Upper lobe of right lung (tissue), 1 donor: ENCODE measurements around the gene COL6A1. TPM values are rescaled to one million over a fixed set of nuclear protein-coding genes. Genes with fewer than 3 reads are reported as not detected.
"Not testable (repeated sequence)": the region's sequence is repeated elsewhere in the genome, so short reads cannot be mapped to it uniquely, and the experiment has no call there.

Experiments
- ATAC-seq: fragments of 200-7000 bp; cut with Tn5 transposase; one replicate; pipeline ENCODE4 v1.9.1; 2020; ENCODE audit warnings: mild to moderate bottlenecking, moderate library complexity
- DNase-seq: peaks from one replicate; pipeline ENCODE4 v3.0.0-alpha.2; 2020
- H3K27ac ChIP-seq: fragments of 200-600 bp; one replicate; pipeline ENCODE4 v1.8.0; 2022
- H3K27me3 ChIP-seq: fragments of 200-600 bp; one replicate; pipeline ENCODE4 v1.8.0; 2022; ENCODE audit warnings: mild to moderate bottlenecking
- H3K36me3 ChIP-seq: fragments of 200-600 bp; one replicate; pipeline ENCODE4 v1.8.0; 2022
- H3K4me1 ChIP-seq: fragments of 200-600 bp; one replicate; pipeline ENCODE4 v1.8.0; 2022
- H3K4me3 ChIP-seq: fragments of 200-600 bp; one replicate; pipeline ENCODE4 v1.8.0; 2022; ENCODE audit warnings: mild to moderate bottlenecking
- H3K9me3 ChIP-seq: fragments of 200-600 bp; one replicate; pipeline ENCODE4 v1.8.0; 2022
- CTCF ChIP-seq: fragments of 200-600 bp; IDR thresholded peaks from one replicate; pipeline ENCODE4 v1.8.0; 2022; ENCODE audit warnings: antibody characterized with exemption
- intact Hi-C: fragments of 100-400 bp; cut with DNase I; formaldehyde crosslinking; loops from one replicate; pipeline ENCODE4 v1.11.0; 2022
- total RNA-seq: library from RNA; stranded (reverse); fragmentation: NEBNext Ultra II Directional; extraction: Animal tissue kit (Norgen Biotek cat#: 25700); gene quantifications from one replicate; pipeline ENCODE4 v1.2.1, GENCODE V29; 2021
- donor health status: DM: no; HTN: yes; CAD: no; lungs with severe emphysema.

COL6A1 gene
- total RNA-seq, 1 donor from 2014 or later: 175 TPM

- no peaks in the 10 kb centered on the region for H3K36me3 ChIP-seq
- H3K4me1 ChIP-seq: peaks cover 4% of the 10 kb centered on the region
- H3K4me3 ChIP-seq: no peak overlapping the region
- ATAC-seq (no peak), DNase-seq (no peak)
- H3K27ac ChIP-seq: no peak overlapping the region
- no peaks in the 10 kb centered on the region for H3K9me3 ChIP-seq
- intact Hi-C loops: no loop called here
- TF ChIP-seq CTCF: no peak
- peaks cover 8% of the 10 kb centered on the region for H3K27me3 ChIP-seq
Measured at GRCh38 chr21:45947716-45948255, 33.8 kb upstream of the COL6A1 start.

- H3K4me1 ChIP-seq: peaks cover 4% of the 10 kb centered on the region
- H3K27ac ChIP-seq: no peak overlapping the region
- no peak for TF ChIP-seq CTCF
- intact Hi-C loops: no loop called here
- no peak overlapping the region for H3K4me3 ChIP-seq
- no peaks in the 10 kb centered on the region for H3K36me3 ChIP-seq
- DNase-seq (no peak), ATAC-seq (no peak)
- peaks cover 8% of the 10 kb centered on the region for H3K27me3 ChIP-seq
- H3K9me3 ChIP-seq: no peaks in the 10 kb centered on the region
Measured at GRCh38 chr21:45948576-45949141, 32.9 kb upstream of the COL6A1 start.

GRCh38 chr21:45949928-45950739 lies 31.4 kb upstream of the COL6A1 start:
- Histone ChIP-seq H3K27ac (no peak overlapping the region), H3K36me3 (no peaks in the 10 kb centered on the region), H3K4me3 (no peak overlapping the region), H3K4me1 (peaks cover 4% of the 10 kb centered on the region), H3K9me3 (no peaks in the 10 kb centered on the region), H3K27me3 (peaks cover 8% of the 10 kb centered on the region)
- intact Hi-C loops: no loop called here
- ATAC-seq: peak; percentile 7
- TF ChIP-seq CTCF: no peak
- no peak for DNase-seq

GRCh38 chr21:45950740-45951515 lies 30.6 kb upstream of the COL6A1 start:
- no peak for DNase-seq
- intact Hi-C loops: no loop called here
- peaks cover 8% of the 10 kb centered on the region for H3K27me3 ChIP-seq
- H3K9me3 ChIP-seq: no peaks in the 10 kb centered on the region
- no peaks in the 10 kb centered on the region for H3K36me3 ChIP-seq
- no peak for TF ChIP-seq CTCF
- no peak overlapping the region for H3K27ac ChIP-seq
- H3K4me3 ChIP-seq: no peak overlapping the region
- peak; percentile 70 for ATAC-seq
- H3K4me1 ChIP-seq: peaks cover 4% of the 10 kb centered on the region

- intact Hi-C loops: no loop called here
- H3K27me3 ChIP-seq: peaks cover 8% of the 10 kb centered on the region
- DNase-seq (no peak), ATAC-seq (no peak)
- no peaks in the 10 kb centered on the region for H3K36me3 ChIP-seq
- no peak for TF ChIP-seq CTCF
- peaks cover 4% of the 10 kb centered on the region for H3K4me1 ChIP-seq
- no peaks in the 10 kb centered on the region for H3K9me3 ChIP-seq
- H3K27ac ChIP-seq: no peak overlapping the region
- no peak overlapping the region for H3K4me3 ChIP-seq
Measured at GRCh38 chr21:45951676-45952075, 29.9 kb upstream of the COL6A1 start.

GRCh38 chr21:45952527-45952926 lies 29.0 kb upstream of the COL6A1 start:
- H3K4me3 ChIP-seq, H3K4me1 ChIP-seq, ATAC-seq, DNase-seq, H3K36me3 ChIP-seq, H3K9me3 ChIP-seq, intact Hi-C loops, H3K27ac ChIP-seq, H3K27me3 ChIP-seq: not testable (repeated sequence)
